ENCODE measurements around the gene FBXL22.
"Not testable (repeated sequence)": the region's sequence is repeated elsewhere in the genome, so short reads cannot be mapped to it uniquely, and the experiment has no call there.

GRCh38 chr15:63617627-63618026, 20.4 kb downstream of the FBXL22 start:
- TF ChIP-seq POLR2A (IDR thresholded peaks at IDR 0.05): not testable (repeated sequence)
- TF ChIP-seq, protein P1, sequence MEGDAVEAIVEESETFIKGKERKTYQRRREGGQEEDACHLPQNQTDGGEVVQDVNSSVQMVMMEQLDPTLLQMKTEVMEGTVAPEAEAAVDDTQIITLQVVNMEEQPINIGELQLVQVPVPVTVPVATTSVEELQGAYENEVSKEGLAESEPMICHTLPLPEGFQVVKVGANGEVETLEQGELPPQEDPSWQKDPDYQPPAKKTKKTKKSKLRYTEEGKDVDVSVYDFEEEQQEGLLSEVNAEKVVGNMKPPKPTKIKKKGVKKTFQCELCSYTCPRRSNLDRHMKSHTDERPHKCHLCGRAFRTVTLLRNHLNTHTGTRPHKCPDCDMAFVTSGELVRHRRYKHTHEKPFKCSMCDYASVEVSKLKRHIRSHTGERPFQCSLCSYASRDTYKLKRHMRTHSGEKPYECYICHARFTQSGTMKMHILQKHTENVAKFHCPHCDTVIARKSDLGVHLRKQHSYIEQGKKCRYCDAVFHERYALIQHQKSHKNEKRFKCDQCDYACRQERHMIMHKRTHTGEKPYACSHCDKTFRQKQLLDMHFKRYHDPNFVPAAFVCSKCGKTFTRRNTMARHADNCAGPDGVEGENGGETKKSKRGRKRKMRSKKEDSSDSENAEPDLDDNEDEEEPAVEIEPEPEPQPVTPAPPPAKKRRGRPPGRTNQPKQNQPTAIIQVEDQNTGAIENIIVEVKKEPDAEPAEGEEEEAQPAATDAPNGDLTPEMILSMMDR (IDR thresholded peaks at IDR 0.05): not testable (repeated sequence)

Data from right lobe of liver (tissue), 4 donors.